Adrenal gland (tissue), 12 donors: Measurements from ENCODE around the gene PLEKHA4. TPM values are rescaled to one million over a fixed set of nuclear protein-coding genes. Genes with fewer than 3 reads are reported as not detected.

Experiments
- DNase-seq, 7 donors: peaks; one replicate each; pipeline ENCODE4 v3.0.0-alpha.2; 2019 to 2020
- H3K27ac ChIP-seq, 5 donors: fragments of 200-600 bp; sonication (generic) in 4 of 5; 1 replicate in 3 of 5; 2 replicates in 2 of 5; pipeline versions ENCODE4 v1.5.1 to v1.8.0; 2016 to 2020; ENCODE audit warnings: mild to moderate bottlenecking in 1 of 5
- H3K27me3 ChIP-seq: fragments of 200-600 bp; 2 replicates; pipeline ENCODE4 v1.8.0; 2021
- H3K36me3 ChIP-seq, 2 donors: fragments of 200-600 bp; replicated peaks in 1 of 2; 1 replicate in 1 of 2; 2 replicates in 1 of 2; pipeline versions ENCODE4 v1.5.1 to v1.8.0; 2018 to 2022
- H3K4me1 ChIP-seq, 2 donors: fragments of 200-600 bp; replicated peaks in 1 of 2; 1 replicate in 1 of 2; 2 replicates in 1 of 2; pipeline versions ENCODE4 v1.5.1 to v1.8.0; 2018 to 2021
- H3K4me3 ChIP-seq, 4 donors: fragments of 200-600 bp; sonication (generic) in 3 of 4; one replicate each; pipeline ENCODE4 v1.5.1; 2016 to 2018
- H3K9me3 ChIP-seq, 3 donors: fragments of 200-600 bp; sonication (generic) in 1 of 3; replicated peaks in 1 of 3; 1 replicate in 2 of 3; 2 replicates in 1 of 3; pipeline versions ENCODE4 v1.5.1 to v1.8.0; 2016 to 2021
- CTCF ChIP-seq, 6 experiments: fragments of 450-650 bp in 4 of 6; fragments of 200-600 bp in 2 of 6; sonication (generic) in 1 of 6; IDR thresholded peaks; 1 replicate in 5 of 6; 2 replicates in 1 of 6; pipeline versions ENCODE4 v1.5.1 to v1.8.0; 2016 to 2021; ENCODE audit warnings: antibody characterized with exemption in 6 of 6, mild to moderate bottlenecking in 2 of 6, moderate library complexity in 1 of 6
- POLR2A ChIP-seq, 2 donors: fragments of 450-650 bp; IDR thresholded peaks; one replicate each; pipeline ENCODE4 v1.6.1; 2017; ENCODE audit warnings: antibody characterized with exemption in 2 of 2, mild to moderate bottlenecking in 2 of 2, moderate library complexity in 1 of 2
- WGBS, 4 donors: extraction: QIAGEN DNeasy Blood & Tissue Kit in 2 of 4; methylation state at CpG; one replicate each; pipeline versions ENCODE4 v1.1.5 to v1.1.7; 2013 to 2017; 5-methylcytosine and 5-hydroxymethylcytosine counted together
- intact Hi-C, 2 donors: fragments of 100-400 bp; cut with DNase I; formaldehyde crosslinking; loops; one replicate each; pipeline versions ENCODE4 v1.14.1 to v1.15.0; 2022 to 2023
- polyA plus RNA-seq, 3 donors: library from polyadenylated mRNA; stranded (reverse); fragments of 200-250 nt in 2 of 3; fragments of 350-450 nt in 1 of 3; fragmentation: Illumina TruSeq in 1 of 3; extraction: RNeasy Lipid Tissue Mini Kit (QIAGEN cat#74804) in 1 of 3; gene quantifications; one replicate each; pipeline ENCODE4 v1.2.3, GENCODE V29; 2013 to 2014
- total RNA-seq, 9 donors: library from RNA; depleted of rRNA in 4 of 9; stranded (reverse); fragments of >200 nt in 4 of 9; fragments of 120-200 nt in 1 of 9; fragmentation: NEBNext Ultra II Directional in 1 of 9; extraction: Animal tissue kit (Norgen Biotek cat#: 25700) in 1 of 9; gene quantifications; one replicate each; pipeline versions ENCODE4 v1.1.0 to v1.2.4, GENCODE V29; 2013 to 2023
- donor health status: healthy with polysubstance abuse.
- donor health status: Bipolar disorder and iron deficiency.
- donor health status: DM: yes; HTN: yes; CAD: no.
- donor health status: DM: no; HTN: no; CAD: no.
- donor health status: DM: no; HTN: no; CAD: no.
- donor health status: DM: yes; HTN: yes; CAD: no.

The PLEKHA4 gene
- total and polyA plus RNA-seq, 12 donors, result 4.5 to 74.6 (median 25.4) TPM

GRCh38 chr19:48797103-48797502 is 71.3 kb downstream of the PLEKHA4 start:
- H3K27ac ChIP-seq, result peak overlapping the region in 1 of 5 donors; percentile 87
- peak in 1 of 7 donors; percentile 22 for DNase-seq
- intact Hi-C loops, result loop anchor here in 1 of 2 donors (5.0 kb wide), 1 partner anchor 175 kb away; no protein-coding TSS in a partner anchor
- no peaks in the 10 kb centered on the region for H3K36me3 ChIP-seq
- no peaks in the 10 kb centered on the region for H3K27me3 ChIP-seq
- peaks cover 0 to 11% of the 10 kb centered on the region in 2 donors for H3K4me1 ChIP-seq
- no peaks in the 10 kb centered on the region for H3K9me3 ChIP-seq
- H3K4me3 ChIP-seq, result no peak overlapping the region
- TF ChIP-seq CTCF (IDR thresholded peaks at IDR 0.05) (no peak), POLR2A (IDR thresholded peaks at IDR 0.05) (no peak)
- 91 to 94% (median 93%) methylated on average over 7 of the region's 7 CpGs for whole genome bisulfite sequencing, 4 donors

GRCh38 chr19:48796298-48797083 is 71.9 kb downstream of the PLEKHA4 start:
- H3K27ac ChIP-seq, result peak overlapping the region in 4 of 5 donors; percentile 55 to 93 (median 82)
- no peak for DNase-seq

GRCh38 chr19:48795685-48796070 is 72.7 kb downstream of the PLEKHA4 start:
- WGBS, 4 donors, result 13 to 41% (median 32%) methylated on average over 1 to 2 of the region's 2 CpGs
- no peak for TF ChIP-seq POLR2A (IDR thresholded peaks at IDR 0.05)
- no peak for TF ChIP-seq CTCF (IDR thresholded peaks at IDR 0.05)
- Histone ChIP-seq H3K4me3 (no peak overlapping the region), H3K4me1 (peaks cover 0 to 11% of the 10 kb centered on the region in 2 donors), H3K36me3 (no peaks in the 10 kb centered on the region), H3K9me3 (no peaks in the 10 kb centered on the region), H3K27ac (peak overlapping the region in 4 of 5 donors; percentile 55 to 93 (median 82)), H3K27me3 (no peaks in the 10 kb centered on the region)
- DNase-seq, result peak in 4 of 7 donors; percentile 46 to 79 (median 59)
- intact Hi-C loops, result loop anchor here (2.0 to 5.0 kb wide), 4 partner anchors 37 to 177 kb away; no protein-coding TSS in a partner anchor

More at GRCh38 chr19:48796298-48797083, 71.9 kb downstream of the PLEKHA4 start:
- 91 to 95% (median 93%) methylated on average over 6 to 20 of the region's 20 CpGs for WGBS, 4 donors
- no peak overlapping the region for H3K4me3 ChIP-seq
- peaks cover 0 to 11% of the 10 kb centered on the region in 2 donors for H3K4me1 ChIP-seq
- TF ChIP-seq POLR2A (IDR thresholded peaks at IDR 0.05), result no peak
- no peak for TF ChIP-seq CTCF (IDR thresholded peaks at IDR 0.05)
- no peaks in the 10 kb centered on the region for H3K9me3 ChIP-seq
- no peaks in the 10 kb centered on the region for H3K36me3 ChIP-seq
- intact Hi-C loops, result loop anchor here in 1 of 2 donors (5.0 kb wide), 1 partner anchor 176 kb away; no protein-coding TSS in a partner anchor
- no peaks in the 10 kb centered on the region for H3K27me3 ChIP-seq

GRCh38 chr19:48795055-48795684 is 73.2 kb downstream of the PLEKHA4 start:
- 0 to 3% (median 1%) methylated on average over 15 to 38 of the region's 38 CpGs for WGBS, 4 donors

More at GRCh38 chr19:48795055-48795684, 73.2 kb downstream of the PLEKHA4 start:
- peak overlapping the region; percentile 26 to 93 (median 77) for H3K27ac ChIP-seq
- no peaks in the 10 kb centered on the region for H3K36me3 ChIP-seq
- H3K4me1 ChIP-seq, result peaks cover 0 to 11% of the 10 kb centered on the region in 2 donors
- peak; percentile 91 to 98 (median 95) for DNase-seq
- peak overlapping the region in 2 of 4 donors; percentile 7 to 28 for H3K4me3 ChIP-seq
- H3K27me3 ChIP-seq, result no peaks in the 10 kb centered on the region
- intact Hi-C loops, result loop anchor here (2.0 to 5.0 kb wide), 4 partner anchors 38 to 177 kb away; no protein-coding TSS in a partner anchor
- TF ChIP-seq CTCF (IDR thresholded peaks at IDR 0.05), result peak; percentile 85 to 99 (median 96)
- TF ChIP-seq POLR2A (IDR thresholded peaks at IDR 0.05), result peak in 1 of 2 donors; percentile 12
- no peaks in the 10 kb centered on the region for H3K9me3 ChIP-seq
